NCI-H1436 treated with DMSO at 0.1 percent for 48 hours (cell line): Measurements from ENCODE around the gene PUS7.
A peak's percentile ranks its signal among the peaks of the same experiment; 100 is the strongest.
"Not testable (repeated sequence)": the region's sequence is repeated elsewhere in the genome, so short reads cannot be mapped to it uniquely, and the experiment has no call there.

ENCODE experiments used
- DNase-seq: peaks from one replicate; lab custom pipeline; 2025; lab: John Stamatoyannopoulos, UW

Gene PUS7, protein sequence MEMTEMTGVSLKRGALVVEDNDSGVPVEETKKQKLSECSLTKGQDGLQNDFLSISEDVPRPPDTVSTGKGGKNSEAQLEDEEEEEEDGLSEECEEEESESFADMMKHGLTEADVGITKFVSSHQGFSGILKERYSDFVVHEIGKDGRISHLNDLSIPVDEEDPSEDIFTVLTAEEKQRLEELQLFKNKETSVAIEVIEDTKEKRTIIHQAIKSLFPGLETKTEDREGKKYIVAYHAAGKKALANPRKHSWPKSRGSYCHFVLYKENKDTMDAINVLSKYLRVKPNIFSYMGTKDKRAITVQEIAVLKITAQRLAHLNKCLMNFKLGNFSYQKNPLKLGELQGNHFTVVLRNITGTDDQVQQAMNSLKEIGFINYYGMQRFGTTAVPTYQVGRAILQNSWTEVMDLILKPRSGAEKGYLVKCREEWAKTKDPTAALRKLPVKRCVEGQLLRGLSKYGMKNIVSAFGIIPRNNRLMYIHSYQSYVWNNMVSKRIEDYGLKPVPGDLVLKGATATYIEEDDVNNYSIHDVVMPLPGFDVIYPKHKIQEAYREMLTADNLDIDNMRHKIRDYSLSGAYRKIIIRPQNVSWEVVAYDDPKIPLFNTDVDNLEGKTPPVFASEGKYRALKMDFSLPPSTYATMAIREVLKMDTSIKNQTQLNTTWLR

DNA sequence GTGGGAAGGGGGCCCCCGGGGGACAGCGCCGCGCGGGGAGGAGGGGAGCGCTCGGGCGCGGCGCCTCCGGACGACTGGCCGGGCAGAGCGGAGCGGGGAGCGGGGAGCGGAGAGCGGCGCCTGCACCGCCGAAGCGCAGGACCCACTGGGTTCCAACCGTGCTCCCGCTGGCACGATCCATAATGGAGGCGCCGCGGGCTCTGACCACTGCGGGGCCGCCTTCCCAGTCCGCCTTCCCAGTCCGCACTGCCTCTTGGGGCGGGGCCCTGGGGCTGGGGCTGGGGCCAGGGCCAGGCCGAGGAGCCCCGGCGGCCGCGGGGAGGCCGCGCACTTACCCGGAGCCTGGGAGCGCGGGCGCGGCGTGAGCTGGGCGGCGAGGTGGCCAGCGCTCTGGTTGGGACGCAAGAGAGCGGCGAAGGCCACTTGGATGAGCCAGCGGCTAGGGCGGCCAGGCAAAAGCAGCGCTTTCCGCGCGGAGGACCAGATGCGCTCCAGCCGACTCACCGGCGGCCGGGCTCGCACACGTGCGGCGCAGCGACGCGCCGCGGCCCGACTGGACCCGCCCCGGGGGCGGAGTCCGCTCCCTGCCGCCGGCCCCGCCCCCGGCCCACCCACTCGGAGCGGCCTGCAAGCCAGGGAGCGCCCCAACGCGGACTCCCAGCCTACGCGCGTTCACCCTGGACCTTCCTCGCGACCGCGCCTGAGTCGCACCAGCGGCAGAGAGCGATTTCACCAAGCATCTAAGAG, at the start of gene PUS7:
TSS of gene PUS7 (minus strand) at position 555 of the 747 bp plus-strand sequence. CDS start 13,759 bp downstream, outside the sequence.
- DNase-seq: peak; percentile 18

DNA sequence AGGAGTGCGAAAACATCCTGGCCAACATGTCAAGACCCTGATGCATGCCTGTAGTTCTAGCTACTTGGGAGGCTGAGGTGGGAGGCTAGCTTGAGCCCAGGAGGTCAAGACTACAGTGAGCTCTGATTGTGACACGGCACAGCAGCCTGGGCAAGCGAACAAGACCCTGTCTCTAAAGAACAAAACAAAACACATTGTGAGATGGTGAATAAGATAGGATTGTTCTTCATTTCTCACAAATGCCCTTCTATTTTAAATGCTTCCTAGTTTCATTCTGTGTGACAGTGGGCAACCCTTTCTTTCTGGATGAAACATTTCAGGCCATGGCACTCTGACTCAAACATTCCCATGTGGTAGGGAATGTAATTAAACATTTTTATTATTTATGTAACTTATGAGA, 45.8 kb upstream of the PUS7 start:
- DNase-seq: no peak

DNA sequence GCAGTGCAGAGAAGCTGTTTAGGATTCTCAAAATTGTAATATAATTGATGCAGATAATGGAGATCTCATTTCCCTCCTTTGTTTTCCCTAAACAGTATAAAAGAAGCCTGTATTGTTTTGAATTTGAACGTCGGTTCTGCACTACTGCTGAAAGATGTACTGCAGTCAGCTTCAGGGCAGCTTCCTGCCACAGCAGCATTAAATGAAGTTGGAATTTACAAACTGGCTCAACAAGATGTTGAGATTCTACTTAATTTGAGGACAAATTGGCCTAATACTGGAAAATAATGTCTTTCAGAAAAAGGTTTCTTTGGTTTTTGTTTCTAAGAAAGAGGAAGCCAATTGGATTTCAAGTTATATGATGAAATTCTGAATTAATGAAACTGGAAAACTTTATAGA, 45.0 kb upstream of the PUS7 start:
- DNase-seq: no peak

DNA sequence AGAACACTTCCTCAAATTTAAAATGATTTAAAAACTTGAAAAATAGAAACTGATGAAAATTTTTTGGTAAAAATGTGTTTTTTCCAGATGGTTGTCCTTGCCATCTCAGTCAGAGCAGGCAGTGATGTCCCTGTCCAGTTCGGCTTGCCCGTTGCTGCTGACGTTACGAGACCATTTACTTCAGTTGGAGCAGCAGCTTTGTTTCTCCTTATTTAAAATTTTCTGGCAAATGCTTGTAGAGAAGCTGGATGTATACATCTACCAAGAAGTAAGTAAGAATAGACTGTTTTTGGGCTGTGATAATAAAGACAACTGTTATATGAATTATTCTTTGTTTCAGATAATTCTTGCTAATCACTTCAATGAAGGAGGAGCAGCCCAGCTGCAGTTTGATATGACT, 43.1 kb upstream of the PUS7 start:
- no peak for DNase-seq

DNA sequence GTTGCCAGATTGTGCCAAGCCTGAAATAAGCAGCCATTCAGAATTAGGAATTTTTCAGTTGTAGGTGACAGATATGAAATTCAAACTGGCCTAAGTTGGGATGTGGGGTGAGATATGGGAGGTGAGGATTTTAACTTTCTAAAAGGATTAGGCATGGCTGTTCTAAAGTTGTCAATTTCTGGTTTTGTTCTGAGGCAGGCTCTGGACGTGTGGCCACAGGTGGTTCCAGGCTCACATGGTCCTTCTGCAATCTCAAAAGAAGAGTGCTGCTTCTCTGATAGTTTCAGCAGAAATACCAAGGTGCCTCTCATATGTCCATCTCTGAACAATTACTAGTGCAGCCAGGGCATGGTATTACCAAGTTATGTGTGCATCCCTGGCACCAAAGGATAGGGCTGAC, 37.9 kb upstream of the PUS7 start:
- DNase-seq: no peak

DNA sequence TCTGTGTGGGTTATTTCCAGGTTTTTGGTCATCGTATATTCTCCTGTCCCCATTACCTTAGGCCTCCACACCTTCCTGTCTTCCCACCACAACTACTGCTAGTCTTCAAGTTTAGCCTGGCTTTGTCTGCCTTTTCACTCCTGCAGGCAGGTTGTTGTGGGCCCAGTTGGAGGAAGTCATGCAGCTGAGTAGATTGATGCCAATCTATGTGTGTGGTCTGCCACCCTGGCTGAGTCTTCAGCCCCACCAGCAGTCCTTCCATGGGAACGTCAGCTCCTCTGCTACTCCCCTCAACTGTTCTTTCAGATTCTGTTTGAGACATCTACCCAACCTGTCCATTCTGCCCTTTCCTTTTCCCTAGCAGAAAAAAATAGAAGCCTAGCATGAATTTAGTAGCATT, 16.3 kb upstream of the PUS7 start:
- DNase-seq: no peak

DNA sequence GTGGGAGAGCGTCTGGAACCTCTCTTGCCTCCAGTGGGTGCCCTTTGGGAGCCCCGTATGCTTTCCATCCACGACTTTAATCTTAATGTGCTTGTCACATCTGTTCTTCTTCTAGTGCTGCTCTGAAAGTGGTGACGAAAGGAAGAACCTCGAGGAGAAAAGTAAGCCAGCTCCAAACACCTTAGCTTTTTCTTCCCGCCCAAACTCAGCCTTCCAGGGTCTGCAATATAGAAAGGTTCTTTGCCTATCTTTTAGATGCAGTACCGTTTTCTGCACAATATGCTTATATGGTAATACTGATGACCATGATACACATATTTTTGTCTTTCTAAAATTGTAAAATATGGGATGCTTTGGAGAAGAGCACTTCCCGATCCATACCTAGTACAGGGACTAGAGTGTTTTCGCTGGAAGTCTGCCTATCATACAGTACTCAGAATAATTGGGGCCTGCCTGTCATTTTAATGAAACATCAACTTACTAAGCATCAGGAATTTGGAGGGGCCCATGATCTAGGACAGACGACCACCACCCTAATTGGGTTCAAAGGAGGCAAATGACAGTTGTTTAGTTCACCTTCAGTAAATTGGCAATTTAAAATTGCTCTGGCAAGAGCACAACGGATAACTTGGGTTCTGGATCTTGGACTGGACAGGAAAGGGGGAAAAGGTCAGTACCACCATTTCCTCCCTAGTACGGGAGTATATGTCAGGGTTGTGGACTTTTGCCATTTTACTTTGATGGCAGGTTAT, 10.8 kb upstream of the PUS7 start:
- no peak for DNase-seq

DNA sequence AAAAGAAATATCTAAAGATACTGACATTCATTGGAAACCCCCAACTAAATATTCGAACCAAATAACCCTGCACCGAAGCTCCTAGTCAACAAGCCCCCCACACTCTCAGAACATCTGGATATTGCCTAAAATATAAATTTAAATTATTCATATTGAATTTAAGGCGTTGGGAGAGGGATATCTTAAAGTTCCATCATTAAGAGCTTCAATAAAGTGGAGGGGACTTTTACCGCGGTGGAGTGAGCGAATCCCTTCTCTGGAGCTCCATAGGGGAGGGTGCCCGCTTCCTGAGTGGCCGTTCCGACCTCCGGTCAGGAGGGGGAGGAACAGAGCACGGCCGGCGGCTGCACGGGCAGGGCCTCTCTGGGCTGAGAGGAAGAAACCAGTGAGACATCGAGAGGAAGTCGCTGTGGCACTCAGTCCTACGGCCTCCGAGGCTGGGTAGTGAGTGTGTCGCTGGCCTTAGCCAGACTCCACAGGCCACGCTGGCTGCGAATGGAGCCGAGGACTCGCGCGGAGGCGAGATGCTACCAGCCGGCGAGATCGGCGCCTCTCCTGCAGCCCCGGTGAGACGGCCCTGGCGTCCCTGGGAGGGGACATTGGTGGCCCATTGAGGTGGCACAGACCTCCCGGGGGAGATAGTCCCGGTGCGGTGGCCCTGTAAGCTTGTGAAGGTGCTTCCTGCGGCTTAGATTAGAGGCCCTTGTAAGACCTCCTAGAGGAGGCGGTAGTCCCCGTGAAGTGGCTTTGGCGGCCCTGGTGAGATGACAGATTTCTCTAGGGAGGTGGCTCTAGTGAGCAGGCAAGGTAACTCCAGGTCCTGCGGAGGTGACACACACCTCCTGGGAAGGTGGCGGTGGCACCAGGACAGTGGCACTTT, 10.0 kb upstream of the PUS7 start, which contains the start of gene RINT1:
TSS of gene RINT1 (plus strand) at position 410 of the 880 bp plus-strand sequence. CDS start at position 525, 115 bp downstream.
- DNase-seq: peak; percentile 28

DNA sequence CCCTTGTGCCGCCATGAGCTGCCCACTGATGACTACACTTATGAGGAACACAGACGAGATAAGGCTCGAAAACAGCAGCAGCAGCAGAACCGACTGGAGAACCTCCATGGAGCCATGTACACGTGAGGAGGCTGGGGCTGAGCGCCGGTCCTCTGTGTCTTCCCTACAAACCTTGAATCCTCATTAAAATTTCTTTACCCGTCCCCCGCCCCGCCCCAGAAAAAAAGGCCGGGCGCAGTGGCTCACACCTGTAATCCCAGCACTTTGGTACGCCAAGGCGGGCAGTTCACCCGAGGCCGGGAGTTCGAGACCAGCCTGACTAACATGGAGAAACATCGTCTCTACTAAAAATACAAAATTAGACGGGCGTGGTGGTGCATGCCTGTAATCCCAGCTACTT, 8.5 kb upstream of the PUS7 start:
- DNase-seq: no peak

DNA sequence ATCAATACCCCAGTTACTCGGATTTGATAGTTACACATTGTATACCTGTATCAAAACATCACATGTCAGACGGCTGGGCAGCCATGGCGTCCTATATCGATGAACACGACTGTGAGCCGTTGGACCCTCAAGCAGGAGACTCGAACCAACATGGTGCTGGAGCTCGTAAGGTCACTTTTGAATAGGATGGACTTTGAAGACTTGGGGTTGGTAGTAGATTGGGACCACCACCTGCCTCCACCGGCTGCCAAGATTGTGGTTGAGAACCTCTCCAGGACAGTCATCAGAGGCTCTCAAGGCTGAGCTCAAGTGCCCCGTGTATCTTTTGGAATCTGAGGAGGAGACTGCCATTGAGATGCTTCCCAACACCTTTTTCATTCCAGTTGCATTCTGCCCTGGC, 8.1 kb upstream of the PUS7 start:
- no peak for DNase-seq

DNA sequence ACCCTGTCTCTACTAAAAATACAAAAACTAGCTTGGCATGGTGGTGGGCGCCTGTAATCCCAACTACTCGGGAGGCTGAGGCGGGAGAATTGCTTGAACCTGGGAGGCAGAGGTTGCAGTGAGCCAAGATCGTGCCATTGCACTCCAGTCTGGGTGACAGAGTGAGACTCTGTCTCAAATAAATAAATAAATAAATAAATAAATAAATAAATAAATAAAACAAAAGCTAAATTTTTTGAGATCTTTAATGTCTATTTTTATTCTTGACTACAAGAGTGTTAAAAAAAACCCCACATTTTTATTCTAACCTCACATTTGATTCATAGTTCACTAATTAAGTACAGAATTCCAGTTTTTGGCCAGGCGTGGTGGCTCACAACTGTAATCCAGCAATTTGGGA, 5.7 kb upstream of the PUS7 start:
- DNase-seq: not testable (repeated sequence)

DNA sequence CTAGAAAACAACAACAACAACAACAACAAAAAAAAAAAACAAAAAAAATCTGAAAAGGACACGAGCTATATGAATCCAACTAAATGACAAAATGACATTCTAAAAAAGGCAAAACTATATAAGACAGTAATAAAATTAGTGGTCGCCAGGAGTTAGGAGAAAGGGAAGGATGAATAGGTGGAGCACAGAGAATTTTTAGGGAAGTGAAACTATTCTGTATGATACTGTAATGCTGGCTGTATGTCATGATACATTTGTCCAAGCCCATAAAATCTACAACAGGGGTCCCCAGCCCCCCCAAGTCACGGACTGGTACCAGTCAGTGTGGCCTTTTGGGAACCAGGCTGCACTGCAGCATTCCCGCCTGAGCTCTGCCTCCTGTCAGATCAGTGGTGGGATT, 2.8 kb upstream of the PUS7 start:
- DNase-seq: no peak

DNA sequence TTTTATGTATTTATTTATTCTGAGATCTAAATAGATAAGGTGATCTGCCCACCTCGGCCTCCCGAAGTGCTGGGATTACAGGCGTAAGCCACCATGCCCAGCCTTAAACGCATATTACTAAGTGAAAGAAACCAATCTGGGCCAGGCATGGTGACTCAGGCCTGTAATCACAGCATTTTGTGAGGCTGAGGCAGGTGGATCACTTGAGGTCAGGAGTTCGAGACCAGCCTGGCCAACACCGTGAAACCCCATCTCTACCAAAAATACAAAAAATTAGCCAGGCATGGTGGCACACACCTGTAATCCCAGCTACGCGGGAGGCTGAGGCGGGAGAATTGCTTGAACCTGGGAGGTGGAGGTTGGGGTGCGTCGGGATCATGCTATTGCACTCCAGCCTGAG, 2.4 kb upstream of the PUS7 start:
- not testable (repeated sequence) for DNase-seq

DNA sequence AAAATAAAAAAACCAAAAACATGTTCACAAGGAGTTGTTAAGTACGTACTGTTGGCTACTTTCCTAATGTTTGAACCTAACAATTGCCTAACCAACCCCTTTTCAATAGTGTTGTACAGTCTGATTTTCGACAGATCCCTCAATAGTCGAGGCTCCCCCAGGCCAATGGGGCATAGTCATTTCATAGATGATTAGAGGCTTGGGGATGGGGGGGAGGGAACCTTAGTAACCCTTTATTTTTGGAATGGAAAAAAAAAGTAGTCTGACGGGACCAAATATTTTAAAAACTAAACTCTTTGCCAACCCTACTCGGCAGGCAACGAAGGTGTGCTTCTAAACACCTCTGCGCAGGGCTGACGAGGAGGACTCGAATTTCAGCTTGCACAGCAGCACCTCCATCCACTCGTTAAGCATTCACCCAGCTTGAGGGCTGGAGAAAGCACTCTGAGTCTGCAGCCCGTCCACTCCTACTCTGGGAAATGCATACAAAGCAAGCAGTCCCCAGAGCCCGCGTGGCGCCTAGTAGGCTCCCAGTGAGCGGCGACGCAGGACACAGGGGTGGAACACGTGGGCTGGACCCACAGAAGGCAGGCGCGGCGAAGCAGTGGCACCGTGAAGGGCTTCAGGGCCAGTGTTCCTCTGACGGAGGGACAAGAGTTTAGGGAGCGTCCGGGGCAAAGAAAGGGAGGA, 899 bp downstream of the PUS7 start:
- peak; percentile 32 for DNase-seq

DNA sequence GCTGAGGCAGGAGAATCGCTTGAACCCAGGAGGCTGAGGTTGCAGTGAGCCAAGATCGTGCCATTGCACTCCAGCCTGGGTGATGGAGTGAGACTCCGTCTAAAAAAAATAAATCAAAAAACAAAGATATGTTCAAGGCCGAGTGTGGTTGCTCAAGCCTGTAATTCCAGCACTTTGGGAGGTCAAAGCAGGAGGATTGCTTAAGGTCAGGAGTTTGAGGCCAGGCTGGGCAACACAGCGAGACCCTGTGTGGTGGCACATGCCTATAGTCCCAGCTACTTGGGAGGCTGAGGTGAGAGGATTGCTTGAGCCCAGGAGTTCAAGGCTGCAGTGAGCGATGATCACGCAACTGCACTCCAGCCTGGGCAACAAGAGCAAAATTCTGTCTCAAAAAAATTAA, 1.5 kb downstream of the PUS7 start:
- not testable (repeated sequence) for DNase-seq

DNA sequence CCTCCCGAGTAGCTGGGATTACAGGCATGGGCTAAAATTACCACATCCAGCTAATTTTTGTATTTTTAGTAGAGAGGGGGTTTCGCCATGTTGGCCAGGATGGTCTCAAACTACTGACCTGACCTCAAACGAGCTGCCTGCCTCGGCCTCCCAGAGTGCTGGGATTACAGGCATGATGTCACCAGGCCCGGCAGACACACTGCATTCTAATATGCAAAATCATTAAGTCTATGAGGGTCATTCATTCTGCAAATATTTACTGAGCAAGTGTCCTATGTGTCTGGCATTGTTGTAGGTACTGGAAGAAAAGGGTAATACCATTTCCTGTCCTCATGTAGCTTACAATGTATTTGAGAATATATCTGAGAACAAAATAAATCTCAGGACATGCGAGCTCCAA, 2.7 kb downstream of the PUS7 start:
- no peak for DNase-seq

DNA sequence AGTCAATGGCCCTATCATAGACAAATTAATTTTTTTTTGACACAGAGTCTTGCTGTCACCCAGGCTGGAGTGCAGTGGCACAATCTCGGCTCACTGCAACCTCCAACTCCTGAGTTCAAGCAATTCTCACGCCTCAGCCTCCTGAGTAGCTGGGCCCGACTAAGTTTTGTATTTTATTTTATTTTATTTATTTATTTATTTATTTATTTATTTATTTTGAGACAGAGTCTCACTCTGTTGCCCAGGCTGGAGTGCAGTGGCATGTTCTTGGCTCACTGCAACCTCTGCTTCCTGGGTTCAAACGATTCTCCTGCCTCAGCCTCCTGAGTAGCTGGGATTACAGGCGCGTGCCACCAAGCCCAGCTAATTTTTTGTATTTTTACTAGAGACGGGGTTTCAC, 6.5 kb downstream of the PUS7 start:
- not testable (repeated sequence) for DNase-seq

DNA sequence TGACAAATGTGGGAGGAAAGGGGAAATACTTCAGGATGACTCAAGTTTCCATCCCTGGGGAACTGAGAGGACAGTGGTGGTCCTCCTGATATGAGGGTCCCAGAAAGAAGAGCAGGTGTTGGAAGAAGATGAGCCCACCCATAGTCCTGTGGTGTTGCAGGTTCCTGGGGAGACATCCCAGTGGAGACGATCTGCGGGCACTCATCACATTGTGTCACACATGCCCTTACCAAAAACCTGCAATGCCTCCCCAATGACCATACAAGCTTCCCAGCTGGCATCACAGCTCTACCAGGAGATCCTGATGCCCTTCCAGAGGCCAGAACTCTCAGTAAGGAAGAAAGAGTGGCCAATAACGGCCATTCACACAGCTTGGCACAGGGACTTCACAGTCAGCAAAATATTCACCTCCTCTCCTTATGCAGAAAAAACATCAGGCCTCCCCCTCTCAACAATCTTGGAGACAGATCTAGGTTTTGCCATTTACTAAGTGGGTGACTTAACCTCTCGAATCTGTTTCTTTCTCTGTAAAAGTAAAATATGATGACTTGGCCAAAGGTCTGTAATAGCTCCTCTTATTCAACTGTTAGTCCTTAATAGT, 9.0 kb downstream of the PUS7 start:
- DNase-seq: no peak

DNA sequence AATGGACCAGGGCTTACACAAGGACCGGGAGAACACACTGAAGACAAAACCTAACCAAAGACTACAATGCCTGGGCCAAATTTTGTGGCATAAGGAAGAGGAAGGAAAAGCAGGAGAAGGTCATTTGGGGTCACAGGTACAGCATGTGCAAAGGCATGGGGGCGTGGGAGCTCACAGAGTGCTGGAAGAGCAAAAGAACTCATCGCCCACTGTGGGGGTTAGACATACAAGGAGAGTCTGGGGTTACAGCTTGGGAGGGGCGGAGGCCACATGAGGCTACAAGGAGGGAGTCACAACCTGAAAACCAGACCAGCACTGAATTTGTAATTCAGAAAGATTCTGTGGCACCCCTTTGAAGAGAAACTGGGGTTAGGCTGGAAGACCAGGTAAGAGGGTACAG, 9.7 kb downstream of the PUS7 start:
- no peak for DNase-seq

DNA sequence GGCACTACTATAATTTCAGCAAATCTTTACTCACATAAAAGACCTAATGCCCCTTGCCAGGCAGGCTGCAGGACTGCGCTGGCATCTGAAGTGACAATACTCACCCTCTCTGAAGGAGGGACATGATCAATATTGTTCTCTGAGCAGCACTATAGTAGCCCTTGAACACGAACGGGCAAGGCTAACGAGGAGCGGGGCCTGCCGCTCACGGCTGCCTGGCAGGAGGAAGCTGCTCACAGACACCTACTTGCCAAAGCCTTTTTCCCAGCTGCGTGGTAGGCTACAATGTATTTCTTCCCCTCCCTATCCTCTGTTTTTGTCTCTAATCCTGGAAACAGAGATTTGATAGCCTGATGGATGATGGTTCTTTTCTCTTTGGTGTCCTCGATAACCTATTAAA, 19.9 kb downstream of the PUS7 start:
- DNase-seq: no peak
